Tracheal epithelial cell (primary cell): ENCODE measurements around the gene TRAIP. TPM values are rescaled to one million over a fixed set of nuclear protein-coding genes. Genes with fewer than 3 reads are reported as not detected.

Experiments
- total RNA-seq: library from RNA; depleted of rRNA; stranded (reverse); fragments of >200 nt; gene quantifications from 2 replicates; pipeline ENCODE4 v1.2.1, GENCODE V29; 2014

TRAIP gene, protein sequence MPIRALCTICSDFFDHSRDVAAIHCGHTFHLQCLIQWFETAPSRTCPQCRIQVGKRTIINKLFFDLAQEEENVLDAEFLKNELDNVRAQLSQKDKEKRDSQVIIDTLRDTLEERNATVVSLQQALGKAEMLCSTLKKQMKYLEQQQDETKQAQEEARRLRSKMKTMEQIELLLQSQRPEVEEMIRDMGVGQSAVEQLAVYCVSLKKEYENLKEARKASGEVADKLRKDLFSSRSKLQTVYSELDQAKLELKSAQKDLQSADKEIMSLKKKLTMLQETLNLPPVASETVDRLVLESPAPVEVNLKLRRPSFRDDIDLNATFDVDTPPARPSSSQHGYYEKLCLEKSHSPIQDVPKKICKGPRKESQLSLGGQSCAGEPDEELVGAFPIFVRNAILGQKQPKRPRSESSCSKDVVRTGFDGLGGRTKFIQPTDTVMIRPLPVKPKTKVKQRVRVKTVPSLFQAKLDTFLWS
- total RNA-seq: 0.64 and 4.1 TPM in 2 replicates

DNA sequence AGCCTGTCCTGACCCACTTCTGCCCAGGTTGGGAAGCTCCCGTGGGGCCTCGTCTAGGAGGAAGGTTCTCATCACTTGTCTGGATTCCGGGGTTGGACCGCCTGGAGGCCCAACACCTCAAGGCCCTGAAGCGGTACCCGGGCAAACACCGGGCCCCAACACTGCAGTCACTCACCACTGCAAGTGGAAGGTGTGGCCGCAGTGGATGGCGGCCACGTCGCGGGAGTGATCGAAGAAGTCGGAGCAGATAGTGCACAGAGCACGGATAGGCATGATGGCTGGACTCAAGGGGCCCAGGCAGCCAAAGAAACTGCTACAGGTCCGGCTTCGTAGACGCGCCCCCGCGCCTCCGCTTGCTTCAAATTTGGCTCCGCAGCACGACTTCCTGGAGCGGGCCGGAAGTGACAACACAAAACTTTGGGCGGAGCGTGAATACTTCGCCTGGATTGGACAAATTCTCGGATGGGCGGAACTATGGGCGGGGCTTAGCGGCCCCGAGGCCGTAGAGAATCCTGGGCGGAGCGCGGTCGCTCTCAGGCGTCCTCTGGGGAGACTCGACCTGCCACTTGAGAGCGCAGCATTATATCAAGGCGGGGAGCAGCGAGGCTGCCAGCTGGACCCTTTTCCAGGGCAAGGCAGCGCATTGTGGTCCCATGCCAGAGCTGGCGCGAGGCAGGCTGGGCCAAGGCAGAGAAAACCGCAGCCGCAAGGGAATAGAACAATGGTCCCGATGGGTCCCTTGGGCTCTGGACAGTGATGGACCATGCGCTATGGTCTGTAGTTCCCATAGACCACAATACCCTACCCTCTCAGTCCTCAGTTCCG is at the start of gene TRAIP:
Gene TRAIP, minus strand, starts transcription at position 384 of the 825 bp plus-strand sequence. Its CDS starts 111 bp downstream, at position 273.

DNA sequence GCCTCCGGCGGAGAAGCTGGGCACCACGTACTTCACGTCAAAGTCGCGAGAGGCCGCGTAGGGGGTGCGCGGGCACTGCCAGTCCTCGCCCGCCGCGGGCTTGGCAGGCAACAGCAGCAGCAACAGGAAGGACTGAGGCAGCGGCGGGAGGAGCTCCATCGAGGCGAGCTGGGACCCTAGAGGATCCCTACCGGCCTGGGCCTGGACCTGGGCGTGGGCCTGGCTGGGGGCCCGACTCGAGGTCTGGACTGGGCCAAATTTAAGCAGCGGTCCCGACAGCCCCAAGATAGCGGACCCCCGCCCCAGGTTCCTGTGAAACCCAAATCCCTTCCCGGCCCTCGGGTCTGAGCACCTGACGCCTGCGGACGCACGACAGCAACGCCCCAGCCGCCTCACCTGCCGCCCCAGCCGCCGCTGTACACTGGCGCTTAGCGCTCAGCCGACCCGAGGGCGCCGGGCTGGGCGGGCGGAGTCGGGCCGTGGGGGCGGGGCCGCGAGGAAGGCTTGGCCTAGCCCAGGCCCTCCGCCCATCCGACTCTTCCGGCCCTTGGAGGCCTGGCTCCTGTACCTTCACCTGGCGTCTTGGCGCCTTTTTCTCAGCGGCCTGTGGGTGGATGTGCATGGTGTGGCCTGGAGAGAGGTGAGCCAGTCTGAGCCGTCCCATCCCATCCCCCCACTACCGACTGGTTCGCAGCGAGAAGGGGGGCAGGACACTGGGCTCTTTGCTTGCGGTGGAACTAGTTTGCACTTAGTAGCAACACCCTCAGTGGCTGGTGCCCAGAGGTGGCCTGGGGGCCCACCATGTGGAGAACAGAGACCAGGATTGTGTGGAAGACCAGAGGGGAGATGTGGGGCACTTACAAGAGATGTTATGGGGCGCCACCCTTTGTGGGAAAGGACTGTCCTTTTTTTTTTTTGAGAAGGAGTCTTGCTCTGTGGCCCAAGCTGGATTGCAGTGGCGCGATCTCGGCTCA is 47.4 kb upstream of the TRAIP start, which contains the start of gene MST1R:
Gene MST1R, minus strand, starts transcription at position 423 of the 974 bp plus-strand sequence. Its CDS starts 264 bp downstream, at position 159.

DNA sequence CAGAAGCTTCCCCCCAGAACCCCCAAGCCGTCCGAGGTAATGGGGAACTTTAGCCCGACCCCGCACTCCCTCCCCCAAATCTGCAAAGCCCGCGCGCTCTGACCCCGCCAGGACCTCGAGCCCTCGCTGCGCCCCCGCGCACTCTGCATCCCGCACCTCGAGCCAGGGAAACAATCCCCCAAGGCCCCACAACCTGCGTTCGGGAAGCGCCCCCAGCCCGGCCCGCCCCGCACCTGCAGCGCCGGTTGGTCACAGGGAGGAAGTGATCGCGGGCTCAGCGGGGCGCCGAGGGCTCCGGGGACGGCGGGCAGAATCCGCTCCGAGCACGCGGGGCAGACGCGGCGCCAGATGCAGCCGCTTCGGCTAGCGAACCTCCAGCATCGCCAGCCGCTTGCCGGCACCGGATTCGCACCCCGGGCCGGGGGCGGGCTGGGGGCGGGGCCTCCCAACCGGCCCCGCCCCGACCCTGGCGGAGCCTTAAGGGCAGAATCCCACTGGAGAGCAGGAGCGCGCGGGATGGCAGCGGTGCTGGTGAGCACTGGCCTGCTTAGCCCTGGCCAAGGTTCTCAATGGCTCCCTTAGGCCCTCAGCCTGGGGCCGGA is 13.3 kb upstream of the TRAIP start, which contains the start of gene CAMKV:
Gene CAMKV, minus strand, starts transcription at position 382 of the 602 bp plus-strand sequence. CDS start 7,518 bp downstream, outside the sequence.

DNA sequence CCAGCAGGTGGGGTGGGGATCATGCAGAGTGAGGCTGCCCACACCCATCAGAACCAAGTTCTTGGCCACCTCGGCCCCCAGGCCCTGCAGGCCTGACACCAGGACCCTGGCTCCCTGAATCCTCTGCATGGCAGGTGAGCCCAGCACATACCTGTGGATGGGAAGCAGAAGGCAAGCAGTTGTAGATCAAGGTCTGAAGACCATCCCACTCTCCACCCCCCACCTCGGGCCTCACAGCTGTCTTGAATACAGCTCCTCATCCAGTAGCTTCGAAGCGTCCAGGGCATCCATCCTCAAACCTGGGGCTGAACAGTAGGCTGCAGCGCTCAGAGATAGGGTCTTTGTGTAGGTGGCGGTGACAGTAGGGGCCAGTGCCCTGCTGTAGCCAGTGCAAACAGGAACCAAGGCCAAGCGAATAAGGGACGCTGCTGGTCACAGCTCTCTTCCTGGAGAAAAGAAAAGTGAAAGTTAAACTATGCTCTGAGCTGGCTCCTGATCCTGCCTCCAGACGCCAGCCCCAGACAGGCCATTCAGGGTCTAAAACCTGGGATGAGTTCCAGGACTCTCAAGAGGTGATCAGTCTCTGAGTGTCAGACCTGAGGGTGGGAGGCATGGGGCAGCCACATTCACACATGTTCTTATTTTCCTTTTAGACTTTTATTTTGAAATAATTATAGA is 42.7 kb downstream of the TRAIP start, which contains the start of gene UBA7:
Gene UBA7, minus strand, starts transcription at position 457 of the 678 bp plus-strand sequence. Its CDS starts 166 bp downstream, at position 291.

DNA sequence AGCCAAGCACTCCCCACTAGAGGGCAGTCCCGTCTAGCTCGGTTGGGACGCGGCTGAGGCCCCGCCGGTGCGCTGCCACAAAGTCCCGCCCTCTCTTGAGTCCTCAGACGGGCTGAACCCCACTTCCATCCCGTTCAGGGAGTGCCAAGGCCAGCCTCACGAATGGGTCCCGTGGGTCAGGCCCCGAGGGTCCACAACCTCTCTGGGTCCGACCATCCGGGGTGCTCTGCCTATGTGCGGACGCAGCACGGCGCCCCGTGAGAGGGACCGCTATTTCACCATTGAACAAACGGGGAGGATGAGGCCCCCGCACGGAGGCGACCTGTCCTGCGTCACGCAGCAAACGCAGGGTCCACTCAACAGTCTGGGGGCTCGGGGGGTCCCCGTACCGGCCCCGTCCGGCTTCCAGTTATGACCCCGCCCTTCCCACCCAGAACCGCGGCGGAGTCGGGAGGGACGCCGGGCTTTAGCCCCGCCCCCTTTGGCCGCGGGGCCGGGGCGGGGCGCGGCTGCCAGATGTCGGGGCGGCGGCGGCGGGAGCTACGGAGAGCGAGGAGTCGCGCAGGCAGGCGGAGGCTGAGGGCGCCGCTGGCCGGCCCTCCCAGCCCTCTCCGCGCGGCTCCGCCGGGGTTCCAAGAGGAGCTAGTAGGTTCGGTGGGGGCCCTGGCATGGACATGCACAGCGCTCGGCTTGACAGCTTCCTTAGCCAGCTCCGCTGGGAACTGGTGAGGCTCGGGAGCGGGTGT is 53.5 kb downstream of the TRAIP start, which contains the start of gene INKA1:
Gene INKA1, plus strand, starts transcription at position 543 of the 746 bp plus-strand sequence. Its CDS starts 132 bp downstream, at position 675.

DNA sequence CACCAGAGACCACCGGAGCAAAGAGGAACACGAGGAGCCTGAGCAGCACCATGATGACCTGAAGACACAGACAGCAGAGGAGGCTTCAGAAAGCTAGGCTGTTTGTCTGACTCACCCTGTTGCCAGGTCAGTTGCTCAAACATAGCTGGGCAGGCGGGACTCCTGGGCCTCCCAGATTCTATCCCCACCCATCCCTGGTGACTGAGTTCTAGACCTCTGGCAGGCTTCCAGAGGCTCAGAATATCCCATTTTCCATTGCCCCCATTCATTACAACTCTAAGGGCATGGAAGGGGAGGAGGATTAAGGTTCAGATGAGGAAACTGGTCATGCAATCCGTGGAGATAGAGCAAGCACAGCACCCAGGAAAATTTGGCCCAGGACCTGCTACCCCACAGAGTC is 56.6 kb downstream of the TRAIP start, which contains the start of gene CDHR4:
Gene CDHR4, minus strand, starts transcription at position 113 of the 400 bp plus-strand sequence. Its CDS starts 61 bp downstream, at position 52.

DNA sequence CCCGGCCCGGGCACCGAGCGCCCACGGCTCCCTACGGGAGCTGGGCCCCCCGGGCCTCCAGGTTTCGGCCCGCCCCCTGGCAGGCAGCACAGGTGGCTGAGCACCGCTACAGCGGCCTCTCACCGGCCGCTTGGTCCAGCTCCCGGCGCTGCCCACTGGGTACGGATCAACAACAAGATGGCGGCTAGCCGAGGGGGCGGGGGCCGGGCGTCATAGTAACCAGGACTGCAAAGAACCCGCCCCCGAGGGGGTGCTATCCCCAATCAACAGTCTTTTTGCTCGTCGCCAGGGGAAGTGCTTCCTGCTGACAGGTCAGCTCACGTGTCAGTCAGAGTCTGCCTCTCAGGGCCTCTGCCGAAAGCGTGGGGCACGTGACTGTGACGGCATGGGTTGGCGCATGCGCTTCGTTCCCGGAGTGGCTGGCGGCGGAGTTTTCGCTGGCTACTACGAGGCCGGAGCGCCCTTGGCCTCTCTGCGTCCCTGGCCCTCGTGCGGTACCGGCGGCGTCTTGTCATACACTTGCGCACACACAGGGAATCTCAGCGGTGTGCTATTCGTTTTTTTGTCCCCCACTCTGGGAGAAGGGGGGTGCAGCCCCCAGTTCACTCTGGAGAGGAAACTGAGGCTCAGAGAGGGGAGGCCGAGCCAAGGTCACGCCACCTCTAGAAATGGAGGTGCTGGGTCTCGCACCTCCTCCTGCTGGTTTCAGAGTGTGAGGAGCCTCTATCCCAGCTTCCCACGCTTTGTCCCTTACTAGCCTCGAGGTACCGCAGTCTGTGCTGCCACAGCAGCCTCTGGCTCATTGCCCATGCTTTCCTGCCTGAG is 69.8 kb downstream of the TRAIP start, which contains the start of gene IP6K1:
Gene IP6K1, minus strand, starts transcription at position 186 of the 825 bp plus-strand sequence. CDS start 38,502 bp downstream, outside the sequence.

Other genes starting within 250 kb of the TRAIP start
- gene APEH, start 182.2 kb downstream of the TRAIP start, total RNA-seq: 208 and 240 TPM in 2 replicates
- 8.3 and 9.4 TPM in 2 replicates for gene MST1, start 167.1 kb downstream of the TRAIP start, total RNA-seq
- 17.1 and 19.0 TPM in 2 replicates for gene RNF123, start 167.0 kb downstream of the TRAIP start, total RNA-seq
- gene AMIGO3, start 136.9 kb downstream of the TRAIP start, total RNA-seq: 0.21 TPM in 1 of 2 replicates, not detected in the other
- 12.1 and 46.5 TPM in 2 replicates for gene GMPPB, start 132.6 kb downstream of the TRAIP start, total RNA-seq
- gene IP6K1, start 70.0 kb downstream of the TRAIP start, total RNA-seq: 24.1 TPM in 2 replicates
- not detected in 2 replicates for gene CDHR4, start 56.7 kb downstream of the TRAIP start, total RNA-seq
- 10.4 and 22.2 TPM in 2 replicates for gene INKA1, start 53.3 kb downstream of the TRAIP start, total RNA-seq
- 1.1 and 16.6 TPM in 2 replicates for gene UBA7, start 42.6 kb downstream of the TRAIP start, total RNA-seq
- not detected in 2 replicates for gene CAMKV, start 13.3 kb upstream of the TRAIP start, total RNA-seq
- gene MST1R, start 47.3 kb upstream of the TRAIP start, total RNA-seq: 8.7 and 29.2 TPM in 2 replicates
- 14.3 and 16.6 TPM in 2 replicates for gene MON1A, start 73.2 kb upstream of the TRAIP start, total RNA-seq
- gene RBM6, start 83.6 kb upstream of the TRAIP start, total RNA-seq: 25.4 and 34.2 TPM in 2 replicates
- gene RBM5, start 232.4 kb upstream of the TRAIP start, total RNA-seq: 66.9 and 72.5 TPM in 2 replicates